HEK293 (cell line): Measurements from ENCODE around the gene SDE2.
A peak's percentile ranks its signal among the peaks of the same experiment; 100 is the strongest.

Experiments
- HOXA7 ChIP-seq: sonication (generic); formaldehyde crosslinking; IDR thresholded peaks from 2 replicates; pipeline ENCODE4 v1.8.1; 2022; ENCODE audit warnings: missing genetic modification reagents, borderline replicate concordance
- ZFP69B ChIP-seq: fragments of 450-650 bp; formaldehyde crosslinking; IDR thresholded peaks from 2 replicates; pipeline ENCODE4 v1.5.1; 2016; ENCODE audit warnings: missing biosample characterization, missing genetic modification characterization
- ZIC2 ChIP-seq: fragments of 450-650 bp; formaldehyde crosslinking; IDR thresholded peaks from 2 replicates; pipeline ENCODE4 v1.5.1; 2016; ENCODE audit warnings: missing biosample characterization, missing genetic modification characterization
- ZNF112 ChIP-seq: fragments of 450-650 bp; formaldehyde crosslinking; IDR thresholded peaks from 2 replicates; pipeline ENCODE4 v1.5.0; 2017; ENCODE audit warnings: missing biosample characterization, missing genetic modification characterization
- ZNF133 ChIP-seq: fragments of 450-650 bp; formaldehyde crosslinking; IDR thresholded peaks from 2 replicates; pipeline ENCODE4 v1.5.1; 2016; ENCODE audit warnings: missing biosample characterization, missing genetic modification characterization
- ZNF140 ChIP-seq: fragments of 450-650 bp; formaldehyde crosslinking; IDR thresholded peaks from 2 replicates; pipeline ENCODE4 v1.5.1; 2016; ENCODE audit warnings: missing biosample characterization, missing genetic modification characterization
- ZNF184 ChIP-seq: fragments of 450-650 bp; IDR thresholded peaks from 2 replicates; pipeline ENCODE4 v1.5.1; 2018; ENCODE audit warnings: missing biosample characterization, mild to moderate bottlenecking, missing genetic modification characterization
- ZNF2 ChIP-seq: fragments of 450-650 bp; formaldehyde crosslinking; IDR thresholded peaks from 2 replicates; pipeline ENCODE4 v1.5.1; 2016; ENCODE audit warnings: missing biosample characterization, missing genetic modification characterization
- ZNF221 ChIP-seq: fragments of 450-650 bp; formaldehyde crosslinking; IDR thresholded peaks from 2 replicates; pipeline ENCODE4 v1.5.1; 2017; ENCODE audit warnings: missing biosample characterization, missing genetic modification characterization, borderline replicate concordance
- ZNF23 ChIP-seq: fragments of 450-650 bp; formaldehyde crosslinking; IDR thresholded peaks from 2 replicates; pipeline ENCODE4 v1.5.1; 2016; ENCODE audit warnings: missing biosample characterization, missing genetic modification characterization, borderline replicate concordance
- ZNF248 ChIP-seq: fragments of 450-650 bp; formaldehyde crosslinking; IDR thresholded peaks from 2 replicates; pipeline ENCODE4 v1.5.1; 2017; ENCODE audit warnings: missing biosample characterization, missing genetic modification characterization
- ZNF274 ChIP-seq, 2 experiments: fragments of 200-500 bp in 1 of 2; fragments of 450-650 bp in 1 of 2; sonication (Bioruptor generic) in 1 of 2; formaldehyde crosslinking in 1 of 2; IDR thresholded peaks; 2 replicates each; pipeline versions ENCODE4 v1.5.1 to v1.6.1; 2014 to 2016; ENCODE audit warnings: borderline replicate concordance in 1 of 2, inconsistent platforms in 1 of 2, low read length in 1 of 2, missing biosample characterization in 1 of 2, missing genetic modification characterization in 1 of 2
- ZNF311 ChIP-seq: fragments of 450-650 bp; formaldehyde crosslinking; IDR thresholded peaks from 2 replicates; pipeline ENCODE4 v1.5.1; 2017; ENCODE audit warnings: missing biosample characterization, missing genetic modification characterization, borderline replicate concordance
- ZNF366 ChIP-seq: fragments of 450-650 bp; formaldehyde crosslinking; conservative IDR thresholded peaks from 2 replicates; pipeline ENCODE4 v1.5.1; 2016; ENCODE audit warnings: missing biosample characterization, missing genetic modification characterization
- ZNF391 ChIP-seq: fragments of 450-650 bp; formaldehyde crosslinking; IDR thresholded peaks from 2 replicates; pipeline ENCODE4 v1.5.1; 2016; ENCODE audit warnings: low read depth, missing biosample characterization, missing genetic modification characterization, borderline replicate concordance
- ZNF473 ChIP-seq: fragments of 450-650 bp; formaldehyde crosslinking; IDR thresholded peaks from 2 replicates; pipeline ENCODE4 v1.5.1; 2017; ENCODE audit warnings: missing biosample characterization, missing genetic modification characterization
- ZNF48 ChIP-seq: fragments of 450-650 bp; formaldehyde crosslinking; IDR thresholded peaks from 2 replicates; pipeline ENCODE4 v1.5.1; 2016; ENCODE audit warnings: missing biosample characterization, missing genetic modification characterization
- ZNF510 ChIP-seq: fragments of 450-650 bp; formaldehyde crosslinking; IDR thresholded peaks from 2 replicates; pipeline ENCODE4 v1.5.1; 2018; ENCODE audit warnings: mild to moderate bottlenecking, missing genetic modification characterization, missing biosample characterization; ENCODE audit not compliant: insufficient replicate concordance
- ZNF544 ChIP-seq: fragments of 450-650 bp; formaldehyde crosslinking; IDR thresholded peaks from 2 replicates; pipeline ENCODE4 v1.5.0; 2017; ENCODE audit warnings: missing biosample characterization, missing genetic modification characterization
- ZNF571 ChIP-seq: fragments of 450-650 bp; formaldehyde crosslinking; IDR thresholded peaks from 2 replicates; pipeline ENCODE4 v1.5.0; 2017; ENCODE audit warnings: missing biosample characterization, missing genetic modification characterization
- ZNF677 ChIP-seq: fragments of 450-650 bp; IDR thresholded peaks from 2 replicates; pipeline ENCODE4 v1.5.0; 2018; ENCODE audit warnings: missing biosample characterization, mild to moderate bottlenecking, missing genetic modification characterization, moderate library complexity
- ZNF76 ChIP-seq: fragments of 450-650 bp; formaldehyde crosslinking; IDR thresholded peaks from 2 replicates; pipeline ENCODE4; 2016; ENCODE audit warnings: low read depth, missing biosample characterization, missing genetic modification characterization, borderline replicate concordance
- ZNF776 ChIP-seq: fragments of 450-650 bp; formaldehyde crosslinking; IDR thresholded peaks from 2 replicates; pipeline ENCODE4 v1.5.0; 2017; ENCODE audit warnings: missing biosample characterization, missing genetic modification characterization, borderline replicate concordance
- ZNF843 ChIP-seq: fragments of 450-650 bp; formaldehyde crosslinking; IDR thresholded peaks from 2 replicates; pipeline ENCODE4 v1.5.1; 2016; ENCODE audit warnings: missing biosample characterization, missing genetic modification characterization
- ZSCAN30 ChIP-seq: fragments of 450-650 bp; IDR thresholded peaks from 2 replicates; pipeline ENCODE4 v1.5.1; 2018; ENCODE audit warnings: missing biosample characterization, mild to moderate bottlenecking, missing genetic modification characterization, moderate library complexity
- TF ChIP-seq, protein P1 (sequence below): fragments of 450-650 bp; formaldehyde crosslinking; IDR thresholded peaks from 2 replicates; pipeline ENCODE4 v1.5.1; 2016; ENCODE audit warnings: missing biosample characterization, missing genetic modification characterization
- TF ChIP-seq, protein P2 (sequence below): fragments of 450-650 bp; formaldehyde crosslinking; IDR thresholded peaks from 2 replicates; pipeline ENCODE4 v1.5.1; 2017; ENCODE audit warnings: missing biosample characterization, missing genetic modification characterization
- TF ChIP-seq, protein P3 (sequence below): fragments of 450-650 bp; formaldehyde crosslinking; IDR thresholded peaks from 2 replicates; pipeline ENCODE4 v1.5.1; 2016; ENCODE audit warnings: missing biosample characterization, missing genetic modification characterization, borderline replicate concordance
- TF ChIP-seq, protein P4 (sequence below): fragments of 450-650 bp; formaldehyde crosslinking; IDR thresholded peaks from 2 replicates; pipeline ENCODE4 v1.5.1; 2016; ENCODE audit warnings: missing biosample characterization, missing genetic modification characterization
- TF ChIP-seq, protein P5 (sequence below): fragments of 450-650 bp; formaldehyde crosslinking; IDR thresholded peaks from 2 replicates; pipeline ENCODE4 v1.5.1; 2016; ENCODE audit warnings: missing biosample characterization, missing genetic modification characterization

Gene SDE2

DNA sequence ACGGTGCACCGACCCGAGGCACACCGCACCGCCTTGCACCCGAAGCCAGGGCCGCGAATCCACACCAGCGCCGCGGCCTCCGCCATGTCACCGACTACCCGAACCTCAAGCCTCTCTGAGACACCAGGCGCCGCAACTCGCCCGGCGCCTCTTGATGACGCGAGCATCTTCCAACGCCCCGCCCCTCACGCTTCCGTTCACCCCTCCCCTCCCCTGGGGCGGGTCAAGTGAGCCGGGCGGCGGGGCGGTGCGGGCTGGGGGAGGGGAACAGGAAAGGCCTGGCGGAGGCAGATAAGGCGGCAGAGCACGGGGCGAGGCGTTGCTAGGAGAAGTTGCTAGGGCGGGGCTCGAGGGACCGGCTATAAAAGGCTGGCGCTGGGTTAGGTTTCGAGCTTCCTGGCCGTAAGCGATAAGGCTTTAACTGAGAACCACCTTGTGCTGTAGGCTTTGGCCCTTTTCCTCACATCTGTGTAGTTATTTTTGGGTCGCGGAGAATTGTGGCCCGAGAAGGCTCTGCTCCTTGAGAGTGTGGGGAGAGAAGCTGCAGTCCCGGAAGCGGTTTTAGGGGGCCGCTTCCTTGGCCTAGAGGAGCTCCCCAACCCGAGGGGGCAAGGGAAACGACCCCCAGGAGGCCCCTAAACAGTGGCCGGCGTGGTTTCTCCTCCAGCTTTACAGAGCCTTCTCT is at the start of gene SDE2 (continued):
- 0 out of 2 replicates have a peak, but pooled peaks have one; percentile 29 for TF ChIP-seq ZNF366 (tag by site-specific recombination)
- no peak for TF ChIP-seq ZNF544
- no peak for TF ChIP-seq ZNF48 (tag by site-specific recombination)
- TF ChIP-seq, protein P1, sequence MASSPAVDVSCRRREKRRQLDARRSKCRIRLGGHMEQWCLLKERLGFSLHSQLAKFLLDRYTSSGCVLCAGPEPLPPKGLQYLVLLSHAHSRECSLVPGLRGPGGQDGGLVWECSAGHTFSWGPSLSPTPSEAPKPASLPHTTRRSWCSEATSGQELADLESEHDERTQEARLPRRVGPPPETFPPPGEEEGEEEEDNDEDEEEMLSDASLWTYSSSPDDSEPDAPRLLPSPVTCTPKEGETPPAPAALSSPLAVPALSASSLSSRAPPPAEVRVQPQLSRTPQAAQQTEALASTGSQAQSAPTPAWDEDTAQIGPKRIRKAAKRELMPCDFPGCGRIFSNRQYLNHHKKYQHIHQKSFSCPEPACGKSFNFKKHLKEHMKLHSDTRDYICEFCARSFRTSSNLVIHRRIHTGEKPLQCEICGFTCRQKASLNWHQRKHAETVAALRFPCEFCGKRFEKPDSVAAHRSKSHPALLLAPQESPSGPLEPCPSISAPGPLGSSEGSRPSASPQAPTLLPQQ, result peak; percentile 87
- no peak for TF ChIP-seq ZNF221 (tag by site-specific recombination)
- no peak for TF ChIP-seq ZNF248 (tag by site-specific recombination)
- TF ChIP-seq ZFP69B (tag by site-specific recombination), result peak; percentile 23
- peak; percentile 74 for TF ChIP-seq ZIC2 (tag by site-specific recombination)
- TF ChIP-seq, protein P2, sequence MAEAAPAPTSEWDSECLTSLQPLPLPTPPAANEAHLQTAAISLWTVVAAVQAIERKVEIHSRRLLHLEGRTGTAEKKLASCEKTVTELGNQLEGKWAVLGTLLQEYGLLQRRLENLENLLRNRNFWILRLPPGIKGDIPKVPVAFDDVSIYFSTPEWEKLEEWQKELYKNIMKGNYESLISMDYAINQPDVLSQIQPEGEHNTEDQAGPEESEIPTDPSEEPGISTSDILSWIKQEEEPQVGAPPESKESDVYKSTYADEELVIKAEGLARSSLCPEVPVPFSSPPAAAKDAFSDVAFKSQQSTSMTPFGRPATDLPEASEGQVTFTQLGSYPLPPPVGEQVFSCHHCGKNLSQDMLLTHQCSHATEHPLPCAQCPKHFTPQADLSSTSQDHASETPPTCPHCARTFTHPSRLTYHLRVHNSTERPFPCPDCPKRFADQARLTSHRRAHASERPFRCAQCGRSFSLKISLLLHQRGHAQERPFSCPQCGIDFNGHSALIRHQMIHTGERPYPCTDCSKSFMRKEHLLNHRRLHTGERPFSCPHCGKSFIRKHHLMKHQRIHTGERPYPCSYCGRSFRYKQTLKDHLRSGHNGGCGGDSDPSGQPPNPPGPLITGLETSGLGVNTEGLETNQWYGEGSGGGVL (tag by site-specific recombination), result peak; percentile 81
- no peak for TF ChIP-seq ZNF23 (tag by site-specific recombination)
- TF ChIP-seq, protein P3, sequence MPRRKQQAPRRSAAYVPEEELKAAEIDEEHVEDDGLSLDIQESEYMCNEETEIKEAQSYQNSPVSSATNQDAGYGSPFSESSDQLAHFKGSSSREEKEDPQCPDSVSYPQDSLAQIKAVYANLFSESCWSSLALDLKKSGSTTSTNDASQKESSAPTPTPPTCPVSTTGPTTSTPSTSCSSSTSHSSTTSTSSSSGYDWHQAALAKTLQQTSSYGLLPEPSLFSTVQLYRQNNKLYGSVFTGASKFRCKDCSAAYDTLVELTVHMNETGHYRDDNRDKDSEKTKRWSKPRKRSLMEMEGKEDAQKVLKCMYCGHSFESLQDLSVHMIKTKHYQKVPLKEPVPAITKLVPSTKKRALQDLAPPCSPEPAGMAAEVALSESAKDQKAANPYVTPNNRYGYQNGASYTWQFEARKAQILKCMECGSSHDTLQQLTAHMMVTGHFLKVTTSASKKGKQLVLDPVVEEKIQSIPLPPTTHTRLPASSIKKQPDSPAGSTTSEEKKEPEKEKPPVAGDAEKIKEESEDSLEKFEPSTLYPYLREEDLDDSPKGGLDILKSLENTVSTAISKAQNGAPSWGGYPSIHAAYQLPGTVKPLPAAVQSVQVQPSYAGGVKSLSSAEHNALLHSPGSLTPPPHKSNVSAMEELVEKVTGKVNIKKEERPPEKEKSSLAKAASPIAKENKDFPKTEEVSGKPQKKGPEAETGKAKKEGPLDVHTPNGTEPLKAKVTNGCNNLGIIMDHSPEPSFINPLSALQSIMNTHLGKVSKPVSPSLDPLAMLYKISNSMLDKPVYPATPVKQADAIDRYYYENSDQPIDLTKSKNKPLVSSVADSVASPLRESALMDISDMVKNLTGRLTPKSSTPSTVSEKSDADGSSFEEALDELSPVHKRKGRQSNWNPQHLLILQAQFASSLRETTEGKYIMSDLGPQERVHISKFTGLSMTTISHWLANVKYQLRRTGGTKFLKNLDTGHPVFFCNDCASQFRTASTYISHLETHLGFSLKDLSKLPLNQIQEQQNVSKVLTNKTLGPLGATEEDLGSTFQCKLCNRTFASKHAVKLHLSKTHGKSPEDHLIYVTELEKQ (tag by site-specific recombination), result no peak; the same call in 1 of the 2 replicates
- no peak for TF ChIP-seq ZNF776 (tag by site-specific recombination)
- peak; percentile 97 for TF ChIP-seq ZSCAN30 (tag by site-specific recombination)
- no peak for TF ChIP-seq ZNF510 (tag by site-specific recombination)
- no peak for TF ChIP-seq ZNF311 (tag by site-specific recombination)
- no peak for TF ChIP-seq ZNF133
- TF ChIP-seq ZNF2 (tag by site-specific recombination), result peak; percentile 92
- no peak for TF ChIP-seq ZNF140 (tag by site-specific recombination)
- TF ChIP-seq ZNF112 (tag by site-specific recombination), result no peak
- peak; percentile 15; the same call in 1 of the 2 replicates for TF ChIP-seq ZNF184 (tag by site-specific recombination)
- TF ChIP-seq ZNF76 (tag by site-specific recombination), result peak; percentile 77
- no peak for TF ChIP-seq ZNF274 (IDR thresholded peaks at IDR 0.05; ENCODE audit: low read length)
- TF ChIP-seq ZNF274 (tag by site-specific recombination; IDR thresholded peaks at IDR 0.05; ENCODE audit: borderline replicate concordance), result no peak
- TF ChIP-seq, protein P4, sequence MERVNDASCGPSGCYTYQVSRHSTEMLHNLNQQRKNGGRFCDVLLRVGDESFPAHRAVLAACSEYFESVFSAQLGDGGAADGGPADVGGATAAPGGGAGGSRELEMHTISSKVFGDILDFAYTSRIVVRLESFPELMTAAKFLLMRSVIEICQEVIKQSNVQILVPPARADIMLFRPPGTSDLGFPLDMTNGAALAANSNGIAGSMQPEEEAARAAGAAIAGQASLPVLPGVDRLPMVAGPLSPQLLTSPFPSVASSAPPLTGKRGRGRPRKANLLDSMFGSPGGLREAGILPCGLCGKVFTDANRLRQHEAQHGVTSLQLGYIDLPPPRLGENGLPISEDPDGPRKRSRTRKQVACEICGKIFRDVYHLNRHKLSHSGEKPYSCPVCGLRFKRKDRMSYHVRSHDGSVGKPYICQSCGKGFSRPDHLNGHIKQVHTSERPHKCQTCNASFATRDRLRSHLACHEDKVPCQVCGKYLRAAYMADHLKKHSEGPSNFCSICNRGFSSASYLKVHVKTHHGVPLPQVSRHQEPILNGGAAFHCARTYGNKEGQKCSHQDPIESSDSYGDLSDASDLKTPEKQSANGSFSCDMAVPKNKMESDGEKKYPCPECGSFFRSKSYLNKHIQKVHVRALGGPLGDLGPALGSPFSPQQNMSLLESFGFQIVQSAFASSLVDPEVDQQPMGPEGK (tag by site-specific recombination), result peak; percentile 99
- TF ChIP-seq ZNF677 (tag by site-specific recombination), result no peak
- TF ChIP-seq ZNF571 (tag by site-specific recombination), result no peak
- peak; percentile 64; the same call in 1 of the 2 replicates for TF ChIP-seq ZNF391 (tag by site-specific recombination)
- TF ChIP-seq ZNF473 (tag by site-specific recombination), result no peak
- no peak for TF ChIP-seq HOXA7 (CRISPR knock-in tag)
- TF ChIP-seq ZNF843 (tag by site-specific recombination), result peak; percentile 78
- TF ChIP-seq, protein P5, sequence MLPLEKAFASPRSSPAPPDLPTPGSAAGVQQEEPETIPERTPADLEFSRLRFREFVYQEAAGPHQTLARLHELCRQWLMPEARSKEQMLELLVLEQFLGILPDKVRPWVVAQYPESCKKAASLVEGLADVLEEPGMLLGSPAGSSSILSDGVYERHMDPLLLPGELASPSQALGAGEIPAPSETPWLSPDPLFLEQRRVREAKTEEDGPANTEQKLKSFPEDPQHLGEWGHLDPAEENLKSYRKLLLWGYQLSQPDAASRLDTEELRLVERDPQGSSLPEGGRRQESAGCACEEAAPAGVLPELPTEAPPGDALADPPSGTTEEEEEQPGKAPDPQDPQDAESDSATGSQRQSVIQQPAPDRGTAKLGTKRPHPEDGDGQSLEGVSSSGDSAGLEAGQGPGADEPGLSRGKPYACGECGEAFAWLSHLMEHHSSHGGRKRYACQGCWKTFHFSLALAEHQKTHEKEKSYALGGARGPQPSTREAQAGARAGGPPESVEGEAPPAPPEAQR (tag by site-specific recombination), result no peak
